SK-N-SH (cell line): ENCODE measurements around the gene PLOD1.

Source experiments
- GABPA ChIP-seq: IDR thresholded peaks from 2 replicates; pipeline ENCODE4 v1.4.0; 2012; ENCODE audit warnings: low read depth, mild to moderate bottlenecking
- POLR2AphosphoS5 ChIP-seq: IDR thresholded peaks from 2 replicates; pipeline ENCODE4 v1.6.1; 2012; ENCODE audit warnings: low read depth, low read length
- RCOR1 ChIP-seq: fragments of 150-350 bp; IDR thresholded peaks from 2 replicates; pipeline ENCODE4 v1.6.1; 2017; ENCODE audit warnings: antibody characterized with exemption, low read length
- RFX5 ChIP-seq: IDR thresholded peaks from 2 replicates; pipeline ENCODE4 v1.6.1; 2012; ENCODE audit warnings: mild to moderate bottlenecking, improper control_type of control experiment, low read length
- SMC3 ChIP-seq: IDR thresholded peaks from 2 replicates; pipeline ENCODE4 v1.6.1; 2012; ENCODE audit warnings: low read depth, low read length, improper control_type of control experiment
- TF ChIP-seq, protein P1 (sequence below): fragments of 200-600 bp; sonication (generic); IDR thresholded peaks from 2 replicates; pipeline ENCODE4 v1.6.1; 2017; ENCODE audit warnings: antibody characterized with exemption, mild to moderate bottlenecking, moderate library complexity
- TF ChIP-seq, protein P2 (sequence below): IDR thresholded peaks from 2 replicates; pipeline ENCODE4 v1.6.1; 2012; ENCODE audit warnings: mild to moderate bottlenecking, low read depth, low read length, moderate library complexity

DNA sequence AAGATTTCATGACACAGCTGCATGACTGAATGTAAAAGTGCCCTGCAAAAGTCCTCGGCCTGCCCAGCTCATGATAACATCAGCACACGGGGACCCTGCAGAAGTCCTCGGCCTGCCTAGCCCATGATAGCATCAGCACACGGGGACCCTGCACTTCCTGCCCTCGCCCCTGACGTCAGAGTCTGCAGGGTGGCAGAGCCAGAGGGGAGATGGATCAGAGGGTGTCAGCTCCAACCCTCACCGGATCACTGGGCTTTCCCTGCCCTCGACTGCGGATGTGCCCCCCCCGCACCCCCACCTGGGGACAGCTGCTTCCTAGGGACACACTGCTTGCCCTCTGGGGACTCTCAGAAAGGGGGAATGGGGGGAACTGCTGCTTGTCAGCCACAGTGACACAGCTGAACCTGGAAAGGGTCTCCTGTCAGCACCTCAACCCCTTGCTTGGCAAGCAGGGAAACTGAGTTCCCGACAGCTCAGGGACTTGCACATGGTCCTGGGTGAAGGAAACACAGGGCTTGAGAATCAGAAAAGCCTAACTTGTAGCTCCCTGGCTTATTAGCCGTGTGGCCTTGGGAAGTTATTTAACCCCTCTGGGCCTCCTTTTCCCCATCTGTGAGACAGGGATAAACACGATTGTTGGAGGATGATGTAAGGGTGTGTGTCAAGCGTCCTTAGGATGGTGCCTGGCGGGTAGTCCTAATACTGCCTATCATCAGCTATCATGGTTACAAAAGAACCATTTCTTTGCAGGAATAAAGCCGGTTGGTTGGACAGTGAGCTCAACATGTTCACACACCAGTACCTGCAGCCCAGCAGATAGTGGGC is 76.4 kb downstream of the PLOD1 start:
- TF ChIP-seq, protein P1, sequence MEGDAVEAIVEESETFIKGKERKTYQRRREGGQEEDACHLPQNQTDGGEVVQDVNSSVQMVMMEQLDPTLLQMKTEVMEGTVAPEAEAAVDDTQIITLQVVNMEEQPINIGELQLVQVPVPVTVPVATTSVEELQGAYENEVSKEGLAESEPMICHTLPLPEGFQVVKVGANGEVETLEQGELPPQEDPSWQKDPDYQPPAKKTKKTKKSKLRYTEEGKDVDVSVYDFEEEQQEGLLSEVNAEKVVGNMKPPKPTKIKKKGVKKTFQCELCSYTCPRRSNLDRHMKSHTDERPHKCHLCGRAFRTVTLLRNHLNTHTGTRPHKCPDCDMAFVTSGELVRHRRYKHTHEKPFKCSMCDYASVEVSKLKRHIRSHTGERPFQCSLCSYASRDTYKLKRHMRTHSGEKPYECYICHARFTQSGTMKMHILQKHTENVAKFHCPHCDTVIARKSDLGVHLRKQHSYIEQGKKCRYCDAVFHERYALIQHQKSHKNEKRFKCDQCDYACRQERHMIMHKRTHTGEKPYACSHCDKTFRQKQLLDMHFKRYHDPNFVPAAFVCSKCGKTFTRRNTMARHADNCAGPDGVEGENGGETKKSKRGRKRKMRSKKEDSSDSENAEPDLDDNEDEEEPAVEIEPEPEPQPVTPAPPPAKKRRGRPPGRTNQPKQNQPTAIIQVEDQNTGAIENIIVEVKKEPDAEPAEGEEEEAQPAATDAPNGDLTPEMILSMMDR: no peak
- TF ChIP-seq SMC3 (no peak), RFX5 (no peak), RCOR1 (no peak), POLR2AphosphoS5 (no peak), GABPA (no peak)
- TF ChIP-seq, protein P2, sequence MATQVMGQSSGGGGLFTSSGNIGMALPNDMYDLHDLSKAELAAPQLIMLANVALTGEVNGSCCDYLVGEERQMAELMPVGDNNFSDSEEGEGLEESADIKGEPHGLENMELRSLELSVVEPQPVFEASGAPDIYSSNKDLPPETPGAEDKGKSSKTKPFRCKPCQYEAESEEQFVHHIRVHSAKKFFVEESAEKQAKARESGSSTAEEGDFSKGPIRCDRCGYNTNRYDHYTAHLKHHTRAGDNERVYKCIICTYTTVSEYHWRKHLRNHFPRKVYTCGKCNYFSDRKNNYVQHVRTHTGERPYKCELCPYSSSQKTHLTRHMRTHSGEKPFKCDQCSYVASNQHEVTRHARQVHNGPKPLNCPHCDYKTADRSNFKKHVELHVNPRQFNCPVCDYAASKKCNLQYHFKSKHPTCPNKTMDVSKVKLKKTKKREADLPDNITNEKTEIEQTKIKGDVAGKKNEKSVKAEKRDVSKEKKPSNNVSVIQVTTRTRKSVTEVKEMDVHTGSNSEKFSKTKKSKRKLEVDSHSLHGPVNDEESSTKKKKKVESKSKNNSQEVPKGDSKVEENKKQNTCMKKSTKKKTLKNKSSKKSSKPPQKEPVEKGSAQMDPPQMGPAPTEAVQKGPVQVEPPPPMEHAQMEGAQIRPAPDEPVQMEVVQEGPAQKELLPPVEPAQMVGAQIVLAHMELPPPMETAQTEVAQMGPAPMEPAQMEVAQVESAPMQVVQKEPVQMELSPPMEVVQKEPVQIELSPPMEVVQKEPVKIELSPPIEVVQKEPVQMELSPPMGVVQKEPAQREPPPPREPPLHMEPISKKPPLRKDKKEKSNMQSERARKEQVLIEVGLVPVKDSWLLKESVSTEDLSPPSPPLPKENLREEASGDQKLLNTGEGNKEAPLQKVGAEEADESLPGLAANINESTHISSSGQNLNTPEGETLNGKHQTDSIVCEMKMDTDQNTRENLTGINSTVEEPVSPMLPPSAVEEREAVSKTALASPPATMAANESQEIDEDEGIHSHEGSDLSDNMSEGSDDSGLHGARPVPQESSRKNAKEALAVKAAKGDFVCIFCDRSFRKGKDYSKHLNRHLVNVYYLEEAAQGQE: no peak
